HG03135 (cell line): ENCODE results near the gene ADCY3.
"Not testable (repeated sequence)": the region's sequence is repeated elsewhere in the genome, so short reads cannot be mapped to it uniquely, and the experiment has no call there.

ENCODE experiments used
- ATAC-seq: cut with Tn5 transposase; IDR thresholded peaks from one replicate; pipeline ENCODE4 v1.9.1; 2021; ENCODE audit warnings: mild to moderate bottlenecking, moderate library complexity; ENCODE audit not compliant: unreplicated experiment

ADCY3 gene

DNA sequence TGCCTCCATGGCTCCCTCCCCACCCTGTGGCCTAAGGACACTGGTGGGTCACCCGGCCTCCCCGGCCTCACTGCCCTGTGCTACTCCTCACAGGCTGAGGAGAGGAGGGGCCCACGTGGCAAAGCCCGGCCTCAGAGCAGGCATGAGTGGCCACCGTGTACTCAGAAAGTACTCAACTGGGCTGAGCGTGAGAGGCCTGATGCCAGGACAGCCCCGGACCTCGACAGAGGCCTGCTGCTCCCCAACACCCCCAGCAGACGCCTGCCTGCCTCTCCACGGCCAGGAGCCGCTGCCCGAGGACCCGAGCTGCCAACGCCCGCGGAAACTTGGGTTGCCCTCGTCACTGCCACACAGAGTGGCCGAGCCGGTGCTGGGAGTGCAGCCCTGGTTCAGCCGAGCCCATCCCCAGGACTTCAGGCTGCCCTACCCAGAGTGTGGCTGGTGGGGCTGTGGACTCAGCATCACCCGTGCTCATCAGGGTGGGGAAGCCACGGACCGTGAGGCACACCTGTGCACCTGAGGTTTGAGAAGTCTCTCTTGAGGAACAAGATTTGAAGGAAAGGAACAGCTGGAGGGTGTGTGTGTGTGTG, 67.5 kb downstream of the ADCY3 start:
- no peak for ATAC-seq

DNA sequence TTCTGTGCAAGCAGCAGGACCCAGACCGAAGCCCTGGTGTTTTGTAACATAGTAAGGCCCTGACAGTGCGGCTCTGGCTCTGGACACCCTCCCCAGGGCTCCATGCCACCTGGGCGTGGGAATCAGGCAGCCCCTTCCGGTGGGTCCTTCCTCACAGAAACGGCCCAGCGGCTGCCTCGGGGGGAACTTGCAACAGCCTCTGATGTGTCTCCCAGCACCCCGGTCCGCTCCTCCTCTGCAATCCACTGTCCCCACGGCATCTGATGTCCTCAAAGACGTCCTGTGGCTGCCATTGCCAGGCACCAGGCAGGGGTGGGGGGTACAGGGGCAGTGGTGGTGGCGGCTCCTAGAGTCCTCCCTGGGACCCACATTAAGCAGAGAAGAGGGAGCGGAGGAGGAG, 68.0 kb downstream of the ADCY3 start:
- ATAC-seq: no peak

DNA sequence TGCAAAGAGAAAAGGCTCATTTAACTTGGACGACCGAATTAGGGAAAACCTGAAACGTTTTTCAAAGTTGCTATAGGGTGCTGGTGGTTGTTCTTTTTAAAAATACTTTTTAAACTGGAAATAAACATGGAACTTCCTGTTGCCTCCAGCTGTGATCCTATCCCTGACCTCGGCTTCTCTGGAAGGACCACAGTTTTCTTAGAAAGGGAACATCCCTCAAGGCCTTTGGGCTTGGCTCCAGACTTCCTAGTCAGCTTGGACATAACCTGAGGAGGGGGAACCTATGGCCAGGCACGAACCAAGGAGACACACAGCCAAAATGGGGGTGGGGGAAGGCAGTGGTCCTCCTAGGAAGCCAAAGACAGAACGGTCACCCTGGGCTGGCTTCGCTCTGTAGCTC, 69.1 kb downstream of the ADCY3 start:
- no peak for ATAC-seq

DNA sequence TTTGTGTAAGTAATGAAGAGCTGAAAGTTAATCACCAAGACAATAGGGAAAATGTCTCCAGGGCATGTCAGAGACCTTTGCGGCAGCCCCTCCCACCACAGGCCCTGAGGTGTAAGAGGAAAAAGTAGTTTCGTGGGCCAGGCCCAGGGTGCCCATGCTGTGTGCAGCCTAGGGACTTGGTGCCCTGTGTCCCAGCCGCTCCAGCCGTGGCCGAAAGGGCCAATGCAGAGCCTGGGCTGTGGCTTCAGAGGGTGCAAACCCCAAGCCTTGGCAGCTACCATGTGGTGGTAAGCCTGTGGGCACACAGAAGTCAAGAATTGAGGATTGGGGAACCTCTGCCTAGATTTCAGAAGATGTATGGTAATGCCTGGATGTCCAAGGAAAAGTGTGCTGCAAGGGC, 74.3 kb downstream of the ADCY3 start:
- no peak for ATAC-seq

DNA sequence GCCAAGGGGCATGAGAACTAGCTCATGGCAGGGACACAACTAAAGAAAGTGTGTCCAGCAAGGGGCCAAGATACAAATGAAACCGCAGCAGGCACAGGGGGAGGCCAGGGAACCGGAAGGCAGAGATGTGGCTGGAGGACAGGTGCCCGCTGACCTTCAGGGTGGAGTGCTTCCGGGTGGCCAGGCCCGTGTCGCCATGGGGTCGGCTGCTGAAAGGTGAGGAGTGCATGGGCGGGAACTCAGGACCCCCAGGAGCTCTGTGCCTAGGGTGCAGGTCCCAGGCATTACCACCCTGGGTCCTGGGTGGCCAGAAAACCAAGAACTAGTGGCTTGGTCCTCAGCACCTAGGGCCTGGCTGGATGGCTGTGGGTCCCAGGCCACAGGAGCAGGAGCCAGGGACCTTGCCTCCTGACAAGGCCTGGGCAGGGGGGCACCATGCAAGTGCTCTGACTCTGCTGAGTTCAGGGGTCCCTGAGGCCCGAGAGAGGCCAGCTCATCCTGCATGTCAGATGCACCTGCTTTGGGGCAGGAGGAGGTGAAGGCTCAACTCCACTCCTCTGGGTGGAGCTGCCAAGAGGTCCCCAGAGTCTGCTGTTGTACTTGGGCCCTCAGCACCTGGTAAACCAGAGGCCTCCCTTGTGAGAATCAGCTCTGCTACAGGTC, 75.9 kb downstream of the ADCY3 start:
- no peak for ATAC-seq

DNA sequence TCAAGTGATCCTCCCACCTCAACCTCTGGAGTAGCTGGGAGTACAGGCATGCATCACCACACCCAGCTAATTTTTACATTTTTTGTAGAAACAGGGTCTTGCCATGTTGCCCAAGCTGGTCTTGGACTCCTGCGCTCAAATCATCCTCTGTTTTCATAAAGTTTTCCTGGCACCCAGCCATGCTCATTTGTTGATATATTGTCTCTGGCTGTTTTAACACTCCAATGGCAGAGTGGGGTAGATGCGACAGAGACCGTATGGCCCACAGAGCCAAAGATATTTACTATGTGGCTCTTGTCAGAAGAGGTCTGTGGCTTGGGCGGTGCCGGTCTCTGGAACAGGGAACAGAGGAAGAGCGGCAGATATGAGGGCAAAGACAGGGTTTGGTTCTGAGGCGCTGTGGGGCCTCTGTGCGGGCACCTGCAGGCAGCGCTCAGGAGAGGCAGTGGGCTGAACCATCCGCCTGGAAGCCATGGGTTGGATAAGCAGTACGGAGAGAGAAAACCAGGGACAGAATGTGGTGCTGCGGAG, 76.6 kb downstream of the ADCY3 start:
- ATAC-seq: no peak

DNA sequence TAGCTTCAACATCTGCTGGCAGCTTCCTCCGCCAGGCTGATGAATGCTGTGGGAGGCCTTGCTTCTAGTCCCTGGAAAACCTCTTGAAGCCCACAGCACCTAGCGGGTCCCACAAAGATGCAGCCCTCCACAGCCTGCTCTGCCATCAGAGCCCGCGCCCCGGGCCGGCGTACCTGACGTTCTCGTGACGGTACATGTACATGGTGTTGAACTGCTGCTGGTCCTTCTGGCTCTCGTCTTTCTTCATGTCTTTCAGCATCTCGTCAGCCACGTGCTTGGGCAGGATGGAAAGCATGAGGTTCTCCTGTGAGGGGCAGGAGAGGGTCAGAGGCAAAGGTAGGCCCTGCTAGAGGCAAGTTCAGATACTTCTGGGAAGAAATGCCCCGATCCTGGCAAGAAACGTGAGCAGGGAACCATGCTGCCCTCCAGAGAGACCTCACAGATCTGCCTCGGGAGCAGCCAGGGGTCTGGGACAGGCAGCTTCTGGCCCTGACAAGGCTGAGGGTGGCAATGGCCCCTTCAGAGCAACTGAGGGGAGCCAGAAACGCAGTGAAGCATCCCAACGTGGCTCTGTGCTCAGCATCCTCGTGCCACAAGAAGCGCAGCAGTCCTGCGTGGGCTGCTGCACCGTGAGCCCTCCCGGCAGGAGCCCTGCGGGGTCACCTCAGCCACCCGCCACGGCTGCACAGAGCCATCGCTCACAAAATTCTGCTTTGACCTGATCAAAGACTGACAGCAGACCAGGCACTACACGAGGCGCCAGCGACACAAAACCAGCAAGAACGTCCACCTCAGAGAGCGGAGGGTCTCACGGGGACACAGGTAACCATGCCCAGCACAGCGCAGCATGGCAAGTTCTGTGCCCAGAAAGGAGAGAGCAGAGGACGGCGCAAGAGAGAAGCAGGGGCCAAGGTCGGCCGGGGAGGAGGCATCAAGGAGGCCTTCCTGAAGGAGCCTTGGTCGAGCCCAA, 77.7 kb downstream of the ADCY3 start:
- no peak for ATAC-seq

DNA sequence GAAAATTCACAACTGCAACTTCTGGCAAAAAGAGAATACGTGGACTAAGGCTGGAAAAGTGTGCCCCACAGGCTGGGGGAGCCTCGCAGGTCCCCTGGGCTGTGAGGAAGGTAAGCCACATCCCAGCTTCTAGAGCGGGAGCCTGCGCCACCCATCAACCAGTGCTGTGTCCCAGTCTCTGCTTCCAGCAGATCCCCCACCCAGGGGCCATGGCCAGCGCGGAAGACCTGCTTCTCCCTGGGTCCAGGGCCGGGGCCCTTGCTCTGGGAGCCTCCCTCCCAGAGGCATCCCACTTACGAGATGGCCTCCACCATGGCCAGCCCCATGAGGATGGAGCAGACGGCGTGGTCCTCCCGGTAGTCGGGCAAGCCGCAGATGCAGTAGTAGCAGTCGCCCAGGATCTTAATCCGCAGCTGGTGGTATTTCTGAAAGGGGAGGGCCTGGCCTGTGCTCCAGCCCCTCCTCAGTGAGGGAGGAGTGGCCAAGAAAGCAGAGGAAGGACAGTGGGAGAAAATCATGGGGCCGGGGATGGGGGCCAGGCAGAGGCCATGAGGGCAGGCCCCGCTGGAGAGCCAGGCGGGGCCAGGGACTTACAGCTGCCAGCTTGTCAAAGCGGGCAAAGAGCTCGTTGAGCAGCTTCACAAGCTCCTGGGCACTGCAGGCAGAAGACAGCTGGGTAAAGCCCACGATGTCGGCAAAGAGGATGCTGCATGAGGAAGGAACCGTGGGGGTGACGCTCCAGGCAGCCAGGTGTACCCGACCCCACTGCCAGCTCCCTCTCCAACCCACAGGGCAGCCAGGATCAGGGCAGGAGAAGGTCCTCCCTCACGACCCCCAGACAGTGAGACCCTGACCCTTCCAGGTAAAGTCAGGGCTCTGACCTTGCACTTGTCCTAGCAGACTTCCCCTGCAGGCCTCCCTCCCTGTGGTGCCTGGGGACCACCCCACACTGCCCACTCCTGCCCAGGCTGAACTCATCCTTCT, 78.8 kb downstream of the ADCY3 start:
- no peak for ATAC-seq

DNA sequence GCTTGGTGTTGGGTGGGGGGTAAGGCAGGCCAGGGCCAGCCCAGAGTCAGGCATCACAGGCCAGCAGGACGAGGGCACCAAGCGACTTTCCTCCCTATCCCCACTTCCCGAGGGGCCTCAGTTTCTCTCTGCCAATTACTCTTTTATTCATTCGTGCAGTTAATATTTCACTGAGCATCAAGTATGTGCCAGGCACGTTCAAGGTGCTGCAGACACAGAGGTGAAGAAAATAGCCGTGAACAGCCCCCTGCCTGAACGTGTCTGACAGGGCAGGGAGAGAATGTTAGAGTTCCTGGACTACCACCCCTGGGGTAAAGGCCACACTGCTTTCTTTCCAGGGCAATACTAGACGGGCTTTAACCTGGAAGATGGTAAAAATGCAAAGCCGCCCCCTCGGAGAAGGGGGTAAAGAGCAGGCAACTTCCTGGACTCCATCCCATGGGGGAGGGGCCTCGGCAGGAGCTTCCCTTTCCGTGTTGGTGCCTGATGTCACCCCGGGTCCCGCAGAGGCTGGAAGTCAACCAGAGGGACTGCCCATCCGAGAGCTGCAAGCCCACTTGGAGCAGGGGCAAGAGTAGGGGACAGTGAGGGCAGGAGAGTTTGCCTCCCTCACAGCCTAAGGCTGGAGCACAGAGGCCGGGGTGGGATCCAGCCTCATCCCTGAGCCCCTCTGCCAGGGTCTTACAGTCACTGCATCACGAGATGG, 79.7 kb downstream of the ADCY3 start:
- ATAC-seq: no peak

DNA sequence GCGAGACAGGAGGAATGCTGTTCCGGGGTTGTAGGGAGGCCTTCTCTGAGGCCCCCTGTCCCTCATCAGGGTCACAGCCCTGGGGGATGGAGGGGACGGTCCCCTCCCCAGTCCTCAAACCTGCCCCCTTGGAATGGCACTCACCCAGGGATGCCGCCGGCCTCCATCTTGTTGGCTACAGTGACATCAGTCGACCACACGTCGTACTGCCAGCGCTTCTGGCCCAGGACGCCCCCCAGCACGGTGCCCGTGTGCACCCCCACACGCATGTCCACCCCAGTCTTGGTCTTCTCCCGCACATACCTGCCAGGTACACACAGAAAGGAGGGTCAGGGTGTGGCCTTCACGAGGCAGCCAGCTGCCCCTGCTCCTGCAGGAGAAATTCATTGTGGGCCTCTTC, 80.3 kb downstream of the ADCY3 start:
- ATAC-seq: no peak

DNA sequence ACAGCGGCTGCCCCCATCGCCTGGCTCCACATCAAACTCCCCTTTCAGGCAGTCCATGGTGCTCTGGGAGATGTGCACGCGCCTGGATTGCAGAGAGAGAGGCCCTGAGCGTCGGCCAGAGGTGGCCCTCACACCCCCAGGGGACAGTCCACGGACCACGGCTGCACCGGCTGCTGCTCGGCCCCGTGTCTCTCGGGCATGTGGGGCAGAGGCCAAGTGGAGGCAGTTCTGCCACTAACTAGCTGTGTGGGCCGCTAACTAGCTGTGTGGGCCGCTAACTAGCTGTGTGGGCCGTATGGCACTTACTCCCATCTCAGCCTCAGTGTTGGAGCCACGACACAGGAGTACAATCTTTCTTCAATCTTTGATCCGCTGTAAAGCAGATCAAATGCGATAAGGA, 81.5 kb downstream of the ADCY3 start:
- no peak for ATAC-seq

DNA sequence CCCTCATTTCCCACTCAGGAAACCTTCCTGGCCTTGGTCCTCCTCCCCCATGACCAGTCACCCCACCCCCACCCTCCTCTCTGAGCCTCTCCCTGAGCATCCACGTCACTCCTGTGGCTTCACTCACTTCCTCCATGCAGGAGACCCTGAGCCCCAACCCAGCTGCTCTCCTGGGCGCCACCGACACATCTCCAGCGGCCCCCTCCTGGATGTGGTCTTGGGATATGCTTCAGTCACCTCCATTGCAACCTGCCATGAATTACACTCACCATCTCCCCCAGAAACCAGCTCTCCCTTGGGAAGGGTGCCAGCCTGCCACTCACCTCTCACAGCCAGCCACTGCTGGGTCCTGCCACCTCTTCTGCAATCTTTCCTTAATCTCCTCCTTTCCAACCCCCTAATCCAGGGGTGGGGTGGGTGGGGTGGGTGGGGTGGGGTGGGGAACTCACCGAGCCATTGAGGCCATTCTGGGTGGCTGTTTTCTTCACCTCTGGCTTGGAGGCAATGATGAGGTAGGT, 82.0 kb downstream of the ADCY3 start:
- no peak for ATAC-seq

DNA sequence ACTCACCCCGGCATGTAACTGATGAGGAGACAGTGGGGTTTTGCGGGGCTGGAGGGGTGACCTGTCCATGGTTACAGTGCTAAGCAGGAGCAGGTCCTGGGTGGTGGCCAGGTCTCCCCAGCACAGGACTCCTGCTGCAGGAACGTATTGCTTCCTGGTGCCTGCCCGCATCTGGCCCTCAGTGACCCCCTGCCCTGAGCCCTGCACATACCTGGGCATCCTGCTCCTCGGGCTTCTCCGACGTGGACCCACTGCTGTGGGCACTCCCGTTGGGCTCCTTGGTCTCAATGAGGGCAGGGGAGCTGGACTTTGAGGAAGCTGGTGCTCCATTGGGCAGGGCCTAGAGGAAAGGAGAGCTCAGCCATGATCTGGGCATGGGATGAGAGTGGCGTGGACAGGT, 83.3 kb downstream of the ADCY3 start:
- no peak for ATAC-seq

DNA sequence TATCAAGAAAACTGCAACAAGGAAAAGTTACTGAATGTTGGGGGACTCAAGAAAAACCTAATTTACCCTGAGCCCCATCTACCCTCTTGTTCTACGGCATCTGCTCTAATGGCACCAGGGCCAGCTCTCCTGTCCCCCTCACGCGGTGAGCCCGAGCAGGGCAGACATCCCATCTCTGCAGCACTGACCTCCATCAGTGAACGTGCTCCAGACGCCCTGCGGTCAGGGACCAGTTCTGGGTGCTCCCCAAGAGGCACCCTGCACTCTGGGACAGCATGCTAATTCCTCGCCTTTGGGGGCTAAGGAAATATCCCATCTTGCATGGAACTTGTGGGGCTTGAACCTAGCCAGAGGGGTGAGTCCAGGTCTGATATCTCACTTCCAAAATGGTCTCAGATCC, 83.8 kb downstream of the ADCY3 start:
- no peak for ATAC-seq

DNA sequence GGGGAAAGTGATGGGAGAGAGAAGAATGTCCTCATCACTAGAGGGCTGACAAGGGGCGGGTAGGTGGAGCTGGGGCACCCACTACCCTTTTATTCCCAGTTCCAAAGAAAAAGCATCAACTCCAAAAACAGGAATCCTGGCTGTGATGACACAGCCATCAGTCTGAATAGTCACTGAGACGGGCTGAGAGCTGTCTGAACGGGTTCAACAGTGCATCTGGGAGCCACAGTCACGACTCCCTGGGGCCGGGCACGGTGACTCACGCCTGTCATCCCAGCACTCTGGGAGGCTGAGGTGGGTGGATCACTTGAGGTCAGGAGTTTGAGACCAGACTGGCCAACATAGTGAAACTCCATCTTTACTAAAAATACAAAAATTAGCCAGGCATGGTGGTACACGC, 84.6 kb downstream of the ADCY3 start:
- ATAC-seq: not testable (repeated sequence)

DNA sequence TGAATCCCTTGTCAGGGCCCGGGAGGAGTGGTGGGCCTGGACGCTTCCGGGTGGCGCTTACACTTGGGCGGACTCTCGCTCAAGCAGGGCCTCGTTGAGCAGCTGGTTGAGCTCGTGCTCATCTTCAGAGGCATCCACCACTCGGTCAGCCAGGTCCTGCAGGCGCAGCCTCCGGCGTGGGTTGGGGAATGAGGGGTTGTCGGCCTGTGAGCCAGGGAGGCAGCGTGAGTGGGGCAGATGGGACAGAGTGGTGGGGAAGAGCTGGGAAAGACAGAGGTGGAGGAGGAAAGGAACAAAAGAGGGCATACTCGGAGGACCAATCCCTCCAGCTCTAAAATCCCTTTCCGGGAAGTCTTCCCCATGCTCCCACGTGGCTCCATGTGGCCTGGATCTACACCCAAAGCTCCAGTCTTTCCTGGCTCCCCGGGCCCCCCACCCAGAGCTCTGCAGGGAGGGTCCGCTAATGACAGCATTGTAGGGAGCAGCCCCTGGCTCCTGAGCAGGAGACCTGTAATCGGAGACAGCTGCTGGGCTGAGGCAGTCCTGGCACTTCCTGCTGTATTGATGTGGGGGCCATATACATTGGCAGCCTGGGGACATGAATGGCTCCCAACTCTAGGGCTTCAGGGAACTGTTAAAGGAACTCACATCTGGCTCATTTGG, 85.2 kb downstream of the ADCY3 start:
- no peak for ATAC-seq

DNA sequence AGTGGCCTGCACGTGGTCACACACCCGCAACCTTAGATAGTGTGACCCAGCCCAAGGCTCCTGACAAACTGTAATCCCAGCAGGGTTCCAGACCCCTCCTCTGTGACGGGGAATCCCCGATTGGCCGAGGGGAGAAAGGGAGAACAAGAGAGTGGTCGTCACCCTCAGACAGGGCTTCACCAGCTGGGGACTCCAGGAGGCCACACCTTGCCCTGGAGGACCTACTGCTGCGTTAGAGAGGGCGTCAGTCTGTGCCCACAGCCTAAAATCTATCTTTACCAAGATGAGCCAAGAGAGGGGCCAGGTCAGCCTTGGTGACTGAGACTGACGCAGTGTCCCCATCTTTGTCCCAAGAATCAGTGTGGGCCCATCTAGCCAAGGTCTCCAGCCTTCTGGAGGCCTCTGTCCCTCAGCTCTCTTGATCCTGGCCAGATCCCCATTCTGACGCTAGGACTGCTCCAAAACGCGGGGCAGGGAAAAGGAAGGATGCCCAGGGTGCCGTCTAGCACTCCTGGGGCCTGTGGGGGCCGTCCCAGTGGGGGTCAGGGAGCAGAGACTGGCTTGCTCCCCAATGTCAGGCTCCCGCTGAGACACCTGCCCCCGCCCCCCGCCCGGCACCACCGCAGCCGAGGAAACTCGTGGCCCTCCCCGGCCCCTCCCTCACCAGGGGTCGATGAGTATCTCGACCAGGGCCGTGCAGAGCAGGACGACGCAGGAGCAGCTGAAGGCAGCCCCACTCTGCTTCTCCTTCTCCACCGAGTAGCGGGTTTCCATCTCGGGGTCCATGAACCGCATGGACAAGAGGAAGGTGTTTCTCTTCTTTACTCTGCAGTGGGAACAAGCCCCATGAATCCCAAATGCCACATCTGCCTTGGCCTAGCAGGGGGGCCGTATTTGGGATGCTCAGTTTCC, 86.0 kb downstream of the ADCY3 start:
- ATAC-seq: no peak
